HepG2 (cell line): ENCODE data around the gene RAD9A. TPM values are rescaled to one million over a fixed set of nuclear protein-coding genes. Genes with fewer than 3 reads are reported as not detected.
A peak's percentile ranks its signal among the peaks of the same experiment; 100 is the strongest.

Source experiments
- FOXP4 ChIP-seq: sonication (generic); formaldehyde crosslinking; IDR thresholded peaks from 2 replicates; pipeline ENCODE4 v1.4.0; 2020; ENCODE audit warnings: missing genetic modification reagents
- NONO ChIP-seq, 2 experiments: fragments of 450-650 bp in 1 of 2; sonication (generic) in 1 of 2; formaldehyde crosslinking in 1 of 2; IDR thresholded peaks in 1 of 2; conservative IDR thresholded peaks in 1 of 2; 2 replicates each; pipeline versions ENCODE4 v1.6.1 to v1.8.0; 2017 to 2022; ENCODE audit warnings: mild to moderate bottlenecking in 1 of 2, missing genetic modification reagents in 1 of 2, moderate library complexity in 1 of 2
- SYNCRIP ChIP-seq: fragments of 200-400 bp; formaldehyde crosslinking; IDR thresholded peaks from 2 replicates; pipeline ENCODE4 v1.6.1; 2018; ENCODE audit warnings: mild to moderate bottlenecking, low read depth, low read length; ENCODE audit not compliant: insufficient read depth
- ZKSCAN5 ChIP-seq: sonication (generic); formaldehyde crosslinking; IDR thresholded peaks from 2 replicates; pipeline ENCODE4 v1.5.1; 2020; ENCODE audit warnings: mild to moderate bottlenecking, missing genetic modification reagents
- ZNF296 ChIP-seq: sonication (generic); formaldehyde crosslinking; conservative IDR thresholded peaks from 2 replicates; pipeline ENCODE4 v1.5.0; 2020; ENCODE audit warnings: mild to moderate bottlenecking, missing genetic modification reagents
- ZNF615 ChIP-seq: sonication (generic); formaldehyde crosslinking; IDR thresholded peaks from 2 replicates; pipeline ENCODE4 v1.5.0; 2020; ENCODE audit warnings: mild to moderate bottlenecking, missing genetic modification reagents, borderline replicate concordance
- polyA plus RNA-seq, 8 experiments: library from polyadenylated mRNA; depleted of rRNA in 3 of 8; stranded (reverse) in 7 of 8; unstranded in 1 of 8; fragments of >200 nt; fragmentation: Illumina TruSeq in 4 of 8; extraction: Trizol in 4 of 8; gene quantifications; 2 replicates each; pipeline versions ENCODE4 v1.2.1 to v1.2.3, GENCODE V29; 2011 to 2016; ENCODE audit warnings: low read depth in 4 of 8, missing spikeins in 1 of 8, mixed read lengths in 1 of 8; ENCODE audit not compliant: insufficient read depth in 1 of 8
- total RNA-seq, 5 experiments: library from RNA; depleted of rRNA; stranded (reverse); fragments of >200 nt; fragmentation: Illumina TruSeq; extraction: Trizol; gene quantifications; 2 replicates each; pipeline ENCODE4 v1.2.3, GENCODE V29; 2016; ENCODE audit warnings: low read depth in 1 of 5
- TF ChIP-seq, protein P1 (sequence below), 2 experiments: sonication (generic) in 1 of 2; formaldehyde crosslinking in 1 of 2; IDR thresholded peaks; 2 replicates each; pipeline versions ENCODE4 v1.4.0 to v1.6.1; 2016 to 2020; ENCODE audit warnings: borderline replicate concordance in 1 of 2, low read depth in 1 of 2, mild to moderate bottlenecking in 1 of 2, missing genetic modification reagents in 1 of 2
- TF ChIP-seq, protein P2 (sequence below): sonication (generic); formaldehyde crosslinking; IDR thresholded peaks from 2 replicates; pipeline ENCODE4 v1.8.0; 2022; ENCODE audit warnings: missing genetic modification reagents, mild to moderate bottlenecking, moderate library complexity, borderline replicate concordance
- TF ChIP-seq, protein P3 (sequence below): sonication (generic); formaldehyde crosslinking; IDR thresholded peaks from 2 replicates; pipeline ENCODE4 v1.5.1; 2020; ENCODE audit warnings: missing genetic modification reagents, mild to moderate bottlenecking, borderline replicate concordance

Gene RAD9A
- total and polyA plus RNA-seq, 2 of the 13 experiments (the other 11 are each of a cell fraction or from before 2014, with no cell fraction given): 10.1 to 15.7 TPM

DNA sequence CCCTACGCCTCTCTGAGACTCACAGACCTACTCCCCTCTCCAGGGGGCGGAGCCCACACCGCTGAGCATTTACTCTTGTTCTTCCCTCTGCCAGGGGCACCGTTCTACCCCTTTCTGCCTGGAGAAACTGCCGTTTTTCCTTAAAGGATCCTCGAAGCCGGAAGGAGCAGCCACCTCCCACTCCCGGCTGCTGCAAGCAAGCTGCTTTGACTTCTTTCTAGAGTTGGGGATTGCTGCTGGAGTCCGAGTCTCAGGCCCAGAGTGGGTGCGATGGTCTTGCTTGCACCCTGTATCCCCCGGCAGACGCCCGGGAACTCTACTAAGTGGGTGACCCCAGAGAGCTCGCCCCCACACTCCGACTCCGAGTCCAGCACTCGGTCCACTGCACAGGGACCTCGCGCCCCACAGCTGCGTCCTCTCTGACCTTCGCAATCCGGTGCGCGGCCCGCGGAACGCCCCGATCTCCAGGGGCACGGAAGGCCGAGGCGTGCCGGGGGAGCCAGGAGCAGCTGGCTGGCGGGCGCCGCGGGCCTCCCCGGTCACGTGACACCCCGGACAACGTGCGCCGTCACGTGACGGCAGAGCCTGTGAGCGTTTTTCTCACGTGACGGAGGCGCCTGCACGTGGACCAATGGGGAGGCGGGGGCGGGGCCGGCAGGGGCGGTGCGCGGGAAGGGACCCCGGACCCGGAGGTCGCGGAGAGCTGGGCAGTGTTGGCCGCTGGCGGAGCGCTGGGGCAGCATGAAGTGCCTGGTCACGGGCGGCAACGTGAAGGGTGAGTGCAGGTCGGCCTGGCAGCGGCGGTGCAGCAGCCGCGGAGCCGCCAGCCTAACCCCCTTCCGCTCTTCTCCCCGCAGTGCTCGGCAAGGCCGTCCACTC lies at the start of gene RAD9A (continued):
- TF ChIP-seq, protein P1, sequence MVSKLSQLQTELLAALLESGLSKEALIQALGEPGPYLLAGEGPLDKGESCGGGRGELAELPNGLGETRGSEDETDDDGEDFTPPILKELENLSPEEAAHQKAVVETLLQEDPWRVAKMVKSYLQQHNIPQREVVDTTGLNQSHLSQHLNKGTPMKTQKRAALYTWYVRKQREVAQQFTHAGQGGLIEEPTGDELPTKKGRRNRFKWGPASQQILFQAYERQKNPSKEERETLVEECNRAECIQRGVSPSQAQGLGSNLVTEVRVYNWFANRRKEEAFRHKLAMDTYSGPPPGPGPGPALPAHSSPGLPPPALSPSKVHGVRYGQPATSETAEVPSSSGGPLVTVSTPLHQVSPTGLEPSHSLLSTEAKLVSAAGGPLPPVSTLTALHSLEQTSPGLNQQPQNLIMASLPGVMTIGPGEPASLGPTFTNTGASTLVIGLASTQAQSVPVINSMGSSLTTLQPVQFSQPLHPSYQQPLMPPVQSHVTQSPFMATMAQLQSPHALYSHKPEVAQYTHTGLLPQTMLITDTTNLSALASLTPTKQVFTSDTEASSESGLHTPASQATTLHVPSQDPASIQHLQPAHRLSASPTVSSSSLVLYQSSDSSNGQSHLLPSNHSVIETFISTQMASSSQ (IDR thresholded peaks at IDR 0.05; ENCODE audit: low read depth): no peak
- TF ChIP-seq, protein P1 (CRISPR knock-in tag; IDR thresholded peaks at IDR 0.05; ENCODE audit: borderline replicate concordance): no peak; the same call in 1 of the 2 replicates
- TF ChIP-seq, protein P2, sequence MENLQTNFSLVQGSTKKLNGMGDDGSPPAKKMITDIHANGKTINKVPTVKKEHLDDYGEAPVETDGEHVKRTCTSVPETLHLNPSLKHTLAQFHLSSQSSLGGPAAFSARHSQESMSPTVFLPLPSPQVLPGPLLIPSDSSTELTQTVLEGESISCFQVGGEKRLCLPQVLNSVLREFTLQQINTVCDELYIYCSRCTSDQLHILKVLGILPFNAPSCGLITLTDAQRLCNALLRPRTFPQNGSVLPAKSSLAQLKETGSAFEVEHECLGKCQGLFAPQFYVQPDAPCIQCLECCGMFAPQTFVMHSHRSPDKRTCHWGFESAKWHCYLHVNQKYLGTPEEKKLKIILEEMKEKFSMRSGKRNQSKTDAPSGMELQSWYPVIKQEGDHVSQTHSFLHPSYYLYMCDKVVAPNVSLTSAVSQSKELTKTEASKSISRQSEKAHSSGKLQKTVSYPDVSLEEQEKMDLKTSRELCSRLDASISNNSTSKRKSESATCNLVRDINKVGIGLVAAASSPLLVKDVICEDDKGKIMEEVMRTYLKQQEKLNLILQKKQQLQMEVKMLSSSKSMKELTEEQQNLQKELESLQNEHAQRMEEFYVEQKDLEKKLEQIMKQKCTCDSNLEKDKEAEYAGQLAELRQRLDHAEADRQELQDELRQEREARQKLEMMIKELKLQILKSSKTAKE (CRISPR knock-in tag): peak; percentile 78
- TF ChIP-seq FOXP4 (CRISPR knock-in tag) (peak; percentile 57; the same call in 1 of the 2 replicates), ZNF296 (no peak), ZKSCAN5 (CRISPR knock-in tag) (no peak), NONO (IDR thresholded peaks at IDR 0.05) (no peak), NONO (CRISPR knock-in tag; conservative IDR thresholded peaks at IDR 0.05) (peak; percentile 96), SYNCRIP (no peak), ZNF615 (CRISPR knock-in tag) (0 out of 2 replicates have a peak, but pooled peaks have one; percentile 86)
- TF ChIP-seq, protein P3, sequence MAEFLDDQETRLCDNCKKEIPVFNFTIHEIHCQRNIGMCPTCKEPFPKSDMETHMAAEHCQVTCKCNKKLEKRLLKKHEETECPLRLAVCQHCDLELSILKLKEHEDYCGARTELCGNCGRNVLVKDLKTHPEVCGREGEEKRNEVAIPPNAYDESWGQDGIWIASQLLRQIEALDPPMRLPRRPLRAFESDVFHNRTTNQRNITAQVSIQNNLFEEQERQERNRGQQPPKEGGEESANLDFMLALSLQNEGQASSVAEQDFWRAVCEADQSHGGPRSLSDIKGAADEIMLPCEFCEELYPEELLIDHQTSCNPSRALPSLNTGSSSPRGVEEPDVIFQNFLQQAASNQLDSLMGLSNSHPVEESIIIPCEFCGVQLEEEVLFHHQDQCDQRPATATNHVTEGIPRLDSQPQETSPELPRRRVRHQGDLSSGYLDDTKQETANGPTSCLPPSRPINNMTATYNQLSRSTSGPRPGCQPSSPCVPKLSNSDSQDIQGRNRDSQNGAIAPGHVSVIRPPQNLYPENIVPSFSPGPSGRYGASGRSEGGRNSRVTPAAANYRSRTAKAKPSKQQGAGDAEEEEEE (CRISPR knock-in tag): no peak
